T-helper 1 cell treated with Interleukin-12 subunit alpha and Interleukin-12 subunit beta and Interleukin-4 antibody, amounts not matched to agents 30 ng/mL and 1 ng/mL, for 36 hours (primary cell): Measurements from ENCODE around the gene EEF1AKMT2. TPM values are rescaled to one million over a fixed set of nuclear protein-coding genes. Genes with fewer than 3 reads are reported as not detected.

Experiments
- total RNA-seq: library from RNA; stranded (reverse); gene quantifications from 2 replicates; pipeline ENCODE4 v1.2.3, GENCODE V29; 2022

Gene EEF1AKMT2
- total RNA-seq, 1 donor from 2014 or later = 21.6 TPM

Other genes starting within 250 kb of the EEF1AKMT2 start
- 35.0 and 38.1 TPM in 2 replicates for gene FAM53B, start 47.5 kb downstream of the EEF1AKMT2 start, total RNA-seq
- 17.5 and 18.8 TPM in 2 replicates for gene ABRAXAS2, start 9.9 kb upstream of the EEF1AKMT2 start, total RNA-seq
- 13.3 and 15.3 TPM in 2 replicates for gene ZRANB1, start 150.2 kb upstream of the EEF1AKMT2 start, total RNA-seq